ENCODE measurements around the gene OPCML. TPM values are rescaled to one million over a fixed set of nuclear protein-coding genes. Genes with fewer than 3 reads are reported as not detected.

Gene OPCML
- total and polyA plus RNA-seq, 2 donors (not counting 1 experiment from before 2014, with no cell fraction given): not detected

DNA sequence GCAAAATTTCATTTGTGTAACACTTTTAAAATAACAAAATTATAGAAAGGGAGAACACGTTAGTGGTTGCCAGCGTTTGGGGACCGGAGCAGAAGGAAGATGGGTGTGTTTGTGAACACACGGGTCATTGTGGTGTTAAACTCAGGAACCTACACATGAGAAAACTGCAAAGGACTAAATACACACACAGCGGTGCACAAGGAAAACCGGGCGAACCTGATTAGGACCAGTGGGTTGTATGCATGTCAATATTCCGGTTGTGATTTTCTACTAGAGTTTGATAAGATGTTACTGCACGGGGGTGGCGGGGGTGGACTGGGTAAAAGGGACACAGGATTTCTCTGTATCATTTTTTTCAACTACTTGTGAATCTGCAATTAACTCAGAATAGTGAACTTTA, 351.2 kb downstream of the OPCML start:
- no peak overlapping the region for H2AFZ ChIP-seq (ENCODE audit: insufficient read depth, low read depth, low read length, poor library complexity, severe bottlenecking)
- Mint-ChIP-seq H3K27me3 (no peaks in the 10 kb centered on the region), H3K4me3 (no peak overlapping the region), H3K27ac (no peak overlapping the region), H3K4me1 (peaks cover 2% of the 10 kb centered on the region), H3K9me3 (ENCODE audit: insufficient read depth) (no peaks in the 10 kb centered on the region)
- CTCF ChIA-PET: no interaction called here
- no peaks in the 10 kb centered on the region for H3K79me2 ChIP-seq (ENCODE audit: control insufficient read depth, insufficient read depth, low read length)
- H3K4me3 ChIP-seq (ENCODE audit: control extremely low read depth in 1 of 5, extremely low read depth in 1 of 5, insufficient read depth in 1 of 5, low read depth in 2 of 5, low read length in 4 of 5): no peak overlapping the region
- no CpG with 5 or more reads among the region's 10 CpGs for WGBS (ENCODE audit: insufficient coverage)
- DNase-seq: no peak
- H4K20me1 ChIP-seq (ENCODE audit: control insufficient read depth, insufficient read depth, low read length, poor library complexity, severe bottlenecking): no peaks in the 10 kb centered on the region
- intact Hi-C loops (cut with micrococcal nuclease): no loop called here
- no peaks in the 10 kb centered on the region for H3K36me3 ChIP-seq (replicated peaks in 1 of 2; ENCODE audit: control extremely low read depth in 1 of 2, control insufficient read depth in 1 of 2, extremely low read depth in 1 of 2, insufficient read depth in 2 of 2, low read length in 1 of 2)
- H3K4me2 ChIP-seq (replicated peaks; ENCODE audit: low read depth, low read length, poor library complexity, severe bottlenecking): no peak overlapping the region
- ATAC-seq (ENCODE audit: low read depth): no peak
- no peaks in the 10 kb centered on the region for H3K27me3 ChIP-seq (replicated peaks in 1 of 4; ENCODE audit: control extremely low read depth in 1 of 4, control insufficient read depth in 3 of 4, insufficient read depth in 4 of 4, low read length in 3 of 4)
- H3K9ac ChIP-seq (ENCODE audit: low read length): no peak overlapping the region
- H3K9me3 ChIP-seq (ENCODE audit: control extremely low read depth in 1 of 3, control insufficient read depth in 2 of 3, insufficient read depth in 1 of 3, low read length in 2 of 3): no peaks in the 10 kb centered on the region
- no peaks in the 10 kb centered on the region for H3K4me1 ChIP-seq (ENCODE audit: control insufficient read depth in 2 of 2, insufficient read depth in 2 of 2, low read length in 2 of 2)
- TF ChIP-seq EZH2 (IDR thresholded peaks at IDR 0.05; ENCODE audit: borderline replicate concordance, insufficient read depth, low read depth, low read length, poor library complexity, severe bottlenecking): no peak
- TF ChIP-seq, protein P1, sequence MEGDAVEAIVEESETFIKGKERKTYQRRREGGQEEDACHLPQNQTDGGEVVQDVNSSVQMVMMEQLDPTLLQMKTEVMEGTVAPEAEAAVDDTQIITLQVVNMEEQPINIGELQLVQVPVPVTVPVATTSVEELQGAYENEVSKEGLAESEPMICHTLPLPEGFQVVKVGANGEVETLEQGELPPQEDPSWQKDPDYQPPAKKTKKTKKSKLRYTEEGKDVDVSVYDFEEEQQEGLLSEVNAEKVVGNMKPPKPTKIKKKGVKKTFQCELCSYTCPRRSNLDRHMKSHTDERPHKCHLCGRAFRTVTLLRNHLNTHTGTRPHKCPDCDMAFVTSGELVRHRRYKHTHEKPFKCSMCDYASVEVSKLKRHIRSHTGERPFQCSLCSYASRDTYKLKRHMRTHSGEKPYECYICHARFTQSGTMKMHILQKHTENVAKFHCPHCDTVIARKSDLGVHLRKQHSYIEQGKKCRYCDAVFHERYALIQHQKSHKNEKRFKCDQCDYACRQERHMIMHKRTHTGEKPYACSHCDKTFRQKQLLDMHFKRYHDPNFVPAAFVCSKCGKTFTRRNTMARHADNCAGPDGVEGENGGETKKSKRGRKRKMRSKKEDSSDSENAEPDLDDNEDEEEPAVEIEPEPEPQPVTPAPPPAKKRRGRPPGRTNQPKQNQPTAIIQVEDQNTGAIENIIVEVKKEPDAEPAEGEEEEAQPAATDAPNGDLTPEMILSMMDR (IDR thresholded peaks at IDR 0.05): no peak
- no peak overlapping the region for H3K27ac ChIP-seq (ENCODE audit: low read length in 2 of 2)
- POLR2A ChIA-PET: no interaction called here

DNA sequence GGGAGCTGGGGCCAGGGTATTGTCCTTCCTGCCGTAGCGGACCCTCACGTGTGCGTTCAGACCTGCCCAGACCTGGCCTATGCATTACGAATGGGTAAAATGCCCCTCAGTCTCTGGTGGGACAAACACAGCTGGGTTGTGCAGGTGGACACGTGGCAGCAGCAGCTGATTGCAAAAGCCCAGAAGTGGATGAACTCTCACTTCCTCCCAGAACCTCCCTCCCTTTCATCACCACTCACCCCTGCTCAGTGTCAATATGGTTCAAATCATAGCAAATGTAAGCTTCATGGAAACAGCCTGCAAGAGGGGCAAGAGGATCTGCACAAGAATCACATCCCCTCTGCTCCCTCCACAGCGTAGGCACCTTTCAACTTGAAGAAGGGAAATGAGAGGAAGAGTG, 352.1 kb downstream of the OPCML start:
- H3K4me3 Mint-ChIP-seq: no peak overlapping the region
- Histone ChIP-seq H3K4me2 (replicated peaks; ENCODE audit: low read depth, low read length, poor library complexity, severe bottlenecking) (no peak overlapping the region), H3K9ac (ENCODE audit: low read length) (no peak overlapping the region), H4K20me1 (ENCODE audit: control insufficient read depth, insufficient read depth, low read length, poor library complexity, severe bottlenecking) (no peaks in the 10 kb centered on the region), H3K9me3 (ENCODE audit: control extremely low read depth in 1 of 3, control insufficient read depth in 2 of 3, insufficient read depth in 1 of 3, low read length in 2 of 3) (no peaks in the 10 kb centered on the region), H2AFZ (ENCODE audit: insufficient read depth, low read depth, low read length, poor library complexity, severe bottlenecking) (no peak overlapping the region), H3K4me3 (ENCODE audit: control extremely low read depth in 1 of 5, extremely low read depth in 1 of 5, insufficient read depth in 1 of 5, low read depth in 2 of 5, low read length in 4 of 5) (no peak overlapping the region), H3K27me3 (replicated peaks in 1 of 4; ENCODE audit: control extremely low read depth in 1 of 4, control insufficient read depth in 3 of 4, insufficient read depth in 4 of 4, low read length in 3 of 4) (no peaks in the 10 kb centered on the region), H3K36me3 (replicated peaks in 1 of 2; ENCODE audit: control extremely low read depth in 1 of 2, control insufficient read depth in 1 of 2, extremely low read depth in 1 of 2, insufficient read depth in 2 of 2, low read length in 1 of 2) (no peaks in the 10 kb centered on the region), H3K27ac (ENCODE audit: low read length in 2 of 2) (no peak overlapping the region), H3K79me2 (ENCODE audit: control insufficient read depth, insufficient read depth, low read length) (no peaks in the 10 kb centered on the region), H3K4me1 (ENCODE audit: control insufficient read depth in 2 of 2, insufficient read depth in 2 of 2, low read length in 2 of 2) (no peaks in the 10 kb centered on the region)
- intact Hi-C loops (cut with micrococcal nuclease): no loop called here
- ChIA-PET CTCF (no interaction called here), POLR2A (no interaction called here)
- no peaks in the 10 kb centered on the region for H3K9me3 Mint-ChIP-seq (ENCODE audit: insufficient read depth)
- ATAC-seq (ENCODE audit: low read depth): no peak
- DNase-seq: no peak
- no peaks in the 10 kb centered on the region for H3K27me3 Mint-ChIP-seq
- no peak for TF ChIP-seq EZH2 (IDR thresholded peaks at IDR 0.05; ENCODE audit: borderline replicate concordance, insufficient read depth, low read depth, low read length, poor library complexity, severe bottlenecking)
- TF ChIP-seq, protein P1 (IDR thresholded peaks at IDR 0.05): no peak
- 59% methylated on average over 5 of the region's 7 CpGs for WGBS (ENCODE audit: insufficient coverage)
- H3K4me1 Mint-ChIP-seq: peaks cover 2% of the 10 kb centered on the region
- H3K27ac Mint-ChIP-seq: no peak overlapping the region
